ENCODE data around the gene IGFL2. TPM values are rescaled to one million over a fixed set of nuclear protein-coding genes. Genes with fewer than 3 reads are reported as not detected.

Gene IGFL2
- total RNA-seq, 1 donor from 2014 or later, result not detected

GRCh38 chr19:46141421-46141820 lies 6.6 kb upstream of the IGFL2 start:
- Mint-ChIP-seq H3K27ac (peak overlapping the region; percentile 42), H3K27me3 (peaks cover 5% of the 10 kb centered on the region), H3K9me3 (ENCODE audit: low read depth) (peaks cover 10% of the 10 kb centered on the region), H3K4me1 (ENCODE audit: low read depth) (peaks cover 10% of the 10 kb centered on the region), H3K4me3 (ENCODE audit: low read depth) (no peak overlapping the region), H3K36me3 (ENCODE audit: insufficient read depth) (no peaks in the 10 kb centered on the region)
- DNase-seq (ENCODE audit: low spot score, unreplicated experiment), result no peak
- TF ChIP-seq CTCF (IDR thresholded peaks at IDR 0.05; ENCODE audit: unreplicated experiment), result no peak

DNA sequence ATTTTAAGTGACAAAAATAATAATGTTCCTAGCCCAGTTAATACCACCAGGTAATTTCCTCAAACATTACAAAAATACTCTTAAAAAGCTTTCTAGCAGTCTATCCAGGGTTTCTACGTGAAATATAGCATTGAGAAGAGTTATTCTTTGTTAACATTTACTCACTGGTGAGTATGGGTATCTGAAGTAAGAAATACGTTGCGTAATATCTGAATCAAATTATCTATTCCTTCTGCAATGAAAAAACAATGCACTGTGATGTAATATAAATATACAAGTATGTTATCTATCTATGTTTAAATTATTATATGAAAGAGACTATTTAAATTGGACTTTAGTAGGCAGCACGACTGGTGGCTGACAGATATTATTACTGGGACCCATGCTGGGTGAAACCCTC lies 5.7 kb upstream of the IGFL2 start:
- Mint-ChIP-seq H3K9me3 (ENCODE audit: low read depth) (peaks cover 7% of the 10 kb centered on the region), H3K27me3 (peaks cover 5% of the 10 kb centered on the region), H3K27ac (no peak overlapping the region), H3K36me3 (ENCODE audit: insufficient read depth) (no peaks in the 10 kb centered on the region), H3K4me1 (ENCODE audit: low read depth) (peaks cover 15% of the 10 kb centered on the region), H3K4me3 (ENCODE audit: low read depth) (no peak overlapping the region)
- TF ChIP-seq CTCF (IDR thresholded peaks at IDR 0.05; ENCODE audit: unreplicated experiment), result no peak
- DNase-seq (ENCODE audit: low spot score, unreplicated experiment), result no peak

GRCh38 chr19:46144756-46145155 lies 3.3 kb upstream of the IGFL2 start:
- Mint-ChIP-seq H3K27ac (no peak overlapping the region), H3K4me1 (ENCODE audit: low read depth) (peaks cover 26% of the 10 kb centered on the region), H3K27me3 (peaks cover 20% of the 10 kb centered on the region), H3K9me3 (ENCODE audit: low read depth) (peaks cover 7% of the 10 kb centered on the region), H3K36me3 (ENCODE audit: insufficient read depth) (no peaks in the 10 kb centered on the region), H3K4me3 (ENCODE audit: low read depth) (no peak overlapping the region)
- TF ChIP-seq CTCF (IDR thresholded peaks at IDR 0.05; ENCODE audit: unreplicated experiment), result no peak
- DNase-seq (ENCODE audit: low spot score, unreplicated experiment), result no peak

DNA sequence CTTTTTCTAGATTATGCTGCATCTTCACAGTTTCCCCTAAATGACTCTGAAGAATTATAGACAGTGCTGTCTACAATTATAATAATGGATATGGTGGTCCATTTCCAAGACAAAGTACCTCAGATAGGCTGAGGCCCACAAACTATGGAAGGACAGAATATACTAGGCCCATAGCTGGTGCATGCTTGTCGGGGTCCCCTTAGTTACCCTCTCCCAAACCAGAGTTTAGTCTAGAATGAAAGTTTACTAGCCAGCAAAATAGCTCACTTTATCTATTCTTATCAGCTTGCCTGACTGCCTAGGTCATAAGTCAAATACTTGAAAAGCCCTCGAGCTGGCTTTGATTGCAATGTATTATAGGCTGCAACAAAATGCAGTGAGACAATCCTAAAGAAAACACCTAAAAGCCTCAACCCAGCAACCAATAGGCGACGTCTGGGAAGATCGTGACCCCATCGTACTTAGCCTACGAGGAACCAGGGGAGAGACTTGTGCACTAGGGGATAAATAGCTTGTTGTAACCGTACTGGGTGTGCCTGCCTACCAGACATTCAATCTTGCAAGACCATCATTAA lies 785 bp upstream of the IGFL2 start:
- peak overlapping the region; percentile 9 for H3K27ac Mint-ChIP-seq
- H3K27me3 Mint-ChIP-seq, result peaks cover 31% of the 10 kb centered on the region
- no peak for TF ChIP-seq CTCF (IDR thresholded peaks at IDR 0.05; ENCODE audit: unreplicated experiment)

GRCh38 chr19:46150606-46151005 lies 2.6 kb downstream of the IGFL2 start:
- Mint-ChIP-seq H3K4me3 (ENCODE audit: low read depth) (no peak overlapping the region), H3K9me3 (ENCODE audit: low read depth) (no peaks in the 10 kb centered on the region), H3K4me1 (ENCODE audit: low read depth) (peaks cover 17% of the 10 kb centered on the region), H3K27me3 (peaks cover 38% of the 10 kb centered on the region), H3K36me3 (ENCODE audit: insufficient read depth) (no peaks in the 10 kb centered on the region), H3K27ac (no peak overlapping the region)
- no peak for TF ChIP-seq CTCF (IDR thresholded peaks at IDR 0.05; ENCODE audit: unreplicated experiment)
- no peak for DNase-seq (ENCODE audit: low spot score, unreplicated experiment)

More for the DNA sequence above, 785 bp upstream of the IGFL2 start:
- H3K4me1 Mint-ChIP-seq (ENCODE audit: low read depth), result peaks cover 17% of the 10 kb centered on the region
- peaks cover 4% of the 10 kb centered on the region for H3K9me3 Mint-ChIP-seq (ENCODE audit: low read depth)
- no peak overlapping the region for H3K4me3 Mint-ChIP-seq (ENCODE audit: low read depth)
- DNase-seq (ENCODE audit: low spot score, unreplicated experiment), result no peak
- no peaks in the 10 kb centered on the region for H3K36me3 Mint-ChIP-seq (ENCODE audit: insufficient read depth)
